Urothelium cell line (cell line): ENCODE measurements around the gene BIRC7.

Experiments
- DNase-seq: peaks from one replicate; pipeline ENCODE4 v3.0.0; 2011; ENCODE audit warnings: low spot score, mixed read lengths
- FAIRE-seq: peaks from 2 replicates; lab custom pipeline; 2011; peaks lifted over from hg19 to GRCh38; lab: Jason Lieb, UNC

The BIRC7 gene

DNA sequence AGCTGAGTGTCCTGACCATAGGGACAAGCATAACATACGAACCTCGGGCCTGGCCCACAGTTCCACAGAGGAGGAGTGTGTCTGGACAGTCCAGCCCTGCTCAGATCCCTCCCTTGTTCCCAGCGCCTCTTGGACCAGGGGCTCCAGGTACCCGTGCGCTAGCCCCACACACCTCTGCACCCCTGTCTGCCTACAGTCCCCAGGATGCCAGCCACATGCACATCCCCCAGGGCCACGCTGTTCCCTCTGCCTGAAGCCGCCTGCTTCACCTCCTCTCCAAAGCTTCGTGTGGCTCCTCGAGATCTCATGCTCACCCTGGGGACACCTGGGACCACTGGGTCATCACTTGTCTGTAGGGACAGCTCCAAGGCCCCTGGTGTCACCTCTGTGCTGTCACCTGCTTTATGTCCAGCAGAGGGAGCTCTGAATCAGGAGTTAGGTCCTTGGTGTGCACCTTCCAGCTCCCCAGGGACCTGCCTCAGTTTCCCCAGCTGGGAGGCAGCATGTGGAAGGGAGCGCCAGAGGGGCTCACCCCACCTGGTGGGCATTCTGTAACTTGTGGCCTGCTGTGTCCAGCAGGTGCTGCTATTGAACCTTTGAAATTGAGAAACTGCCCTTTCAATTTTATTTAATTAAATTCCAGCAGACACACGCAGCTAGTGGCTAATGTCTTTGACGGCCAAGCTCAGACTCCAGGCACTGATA is 12.4 kb upstream of the BIRC7 start:
- DNase-seq (peak; percentile 80), FAIRE-seq (peak; percentile 85)

DNA sequence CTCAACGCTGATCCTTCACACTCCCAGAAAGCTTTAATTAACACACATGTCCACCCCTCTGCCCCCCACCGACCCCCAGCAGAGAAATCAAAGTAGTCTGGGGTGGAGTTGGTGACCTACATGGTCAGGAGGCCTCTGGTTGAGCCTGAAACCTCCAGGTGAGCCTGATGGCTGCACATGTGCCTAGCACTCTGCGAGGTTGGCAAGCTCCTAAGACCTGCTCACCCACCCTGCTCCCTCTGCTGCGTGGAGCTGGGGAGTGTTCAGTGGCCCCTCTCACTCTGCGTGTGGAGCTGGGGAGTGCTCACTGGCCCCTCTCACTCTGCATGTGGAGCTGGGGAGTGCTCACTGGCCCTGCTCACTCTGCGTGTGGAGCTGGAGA is 11.9 kb upstream of the BIRC7 start:
- no peak for DNase-seq
- peak; percentile 61 for FAIRE-seq

DNA sequence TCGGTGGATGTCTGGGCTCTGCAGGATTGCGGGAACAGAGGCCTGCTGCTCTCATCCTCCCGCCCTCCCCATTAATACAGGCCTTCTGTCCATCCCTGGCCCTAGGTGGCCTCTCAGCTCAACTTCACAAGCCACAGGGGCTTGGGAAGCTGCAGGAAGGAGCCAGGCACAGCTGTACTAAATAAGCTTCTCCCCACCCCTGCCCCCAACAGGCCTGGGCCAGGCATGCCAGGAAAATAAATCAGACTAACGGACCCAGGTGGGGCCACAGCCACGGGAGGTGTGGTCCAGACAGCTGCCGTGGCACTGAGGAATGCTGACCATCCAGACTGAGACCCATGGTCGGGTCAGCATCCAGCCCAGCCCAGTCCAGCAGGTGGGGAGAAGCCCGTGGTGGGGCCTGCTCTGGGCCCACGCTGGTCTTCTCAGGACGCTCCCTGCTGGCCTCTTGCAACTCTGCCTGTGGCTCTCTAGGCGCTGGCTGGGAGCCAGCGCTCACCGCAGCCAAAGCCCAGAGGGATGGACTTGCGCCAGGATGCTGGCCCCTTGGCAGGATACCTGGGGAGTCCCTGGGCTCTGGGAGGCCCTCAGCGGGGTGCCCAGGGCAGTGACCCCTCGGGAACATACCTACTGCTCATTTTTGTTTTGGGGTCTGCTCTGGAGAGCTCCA is 11.2 kb upstream of the BIRC7 start:
- DNase-seq (peak; percentile 97), FAIRE-seq (peak; percentile 98)

DNA sequence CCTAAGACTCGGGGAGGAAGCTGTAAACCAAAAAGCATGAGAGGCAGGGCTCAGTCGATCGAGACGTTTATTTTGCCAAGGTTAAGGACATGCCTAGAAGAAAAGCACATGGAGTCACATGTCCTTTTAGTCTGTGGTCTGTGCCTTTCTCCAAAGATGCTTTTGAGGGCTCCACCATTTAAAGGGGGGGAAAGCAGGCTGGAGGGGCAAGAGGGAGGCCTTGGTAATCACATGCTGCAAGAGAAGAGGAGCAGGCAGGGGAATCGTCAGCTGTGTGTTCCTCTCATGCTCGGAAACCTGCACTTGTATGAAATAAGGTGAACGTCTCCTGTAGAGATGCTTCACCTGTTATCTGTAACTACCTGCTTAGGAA is 10.6 kb upstream of the BIRC7 start:
- no peak for DNase-seq
- FAIRE-seq: peak; percentile 70

DNA sequence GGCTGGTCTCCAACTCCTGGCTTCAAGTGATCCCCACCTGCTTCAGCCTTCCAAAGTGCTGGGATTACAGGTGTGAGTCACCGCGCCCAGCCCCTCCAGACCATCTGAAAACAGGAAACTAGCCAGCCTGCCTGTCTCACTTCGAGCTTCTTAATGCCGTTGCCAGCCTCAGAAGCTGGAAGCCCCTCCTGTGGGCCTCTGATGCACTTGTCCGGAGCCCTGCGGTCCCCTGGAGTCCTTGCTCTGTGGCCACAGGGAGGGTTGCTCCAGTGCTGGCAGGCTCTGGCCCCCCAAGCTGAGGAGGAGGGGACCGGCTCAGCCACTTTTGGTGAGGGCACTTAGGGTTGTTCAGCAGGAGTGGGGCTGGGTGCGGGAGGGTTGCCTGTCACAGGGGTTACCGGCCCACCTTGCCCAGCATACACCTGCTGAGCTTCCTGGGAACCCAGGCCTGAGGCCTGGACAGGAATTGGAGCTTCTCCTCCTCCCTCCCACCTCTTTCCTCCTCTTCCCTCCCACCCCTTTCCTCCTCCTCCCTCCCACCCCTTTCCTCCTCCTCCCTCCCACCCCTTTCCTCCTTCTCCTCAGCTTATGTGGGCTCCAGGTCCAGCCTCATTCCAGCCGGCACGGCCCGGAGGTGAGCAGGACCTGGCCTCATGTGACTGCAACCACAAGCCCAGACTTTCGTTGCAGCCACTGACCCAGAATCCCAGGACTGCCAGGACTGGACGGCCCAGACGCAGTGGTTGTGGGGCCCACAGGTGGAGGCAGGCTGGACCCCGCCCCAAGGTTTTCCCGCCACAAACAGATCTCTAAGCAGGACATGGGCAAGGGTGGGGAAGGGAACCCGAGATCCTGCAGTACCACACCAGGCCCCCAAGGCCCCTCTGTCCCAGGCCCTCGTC is 9.4 kb upstream of the BIRC7 start:
- DNase-seq: peak; percentile 80
- peak; percentile 93 for FAIRE-seq

DNA sequence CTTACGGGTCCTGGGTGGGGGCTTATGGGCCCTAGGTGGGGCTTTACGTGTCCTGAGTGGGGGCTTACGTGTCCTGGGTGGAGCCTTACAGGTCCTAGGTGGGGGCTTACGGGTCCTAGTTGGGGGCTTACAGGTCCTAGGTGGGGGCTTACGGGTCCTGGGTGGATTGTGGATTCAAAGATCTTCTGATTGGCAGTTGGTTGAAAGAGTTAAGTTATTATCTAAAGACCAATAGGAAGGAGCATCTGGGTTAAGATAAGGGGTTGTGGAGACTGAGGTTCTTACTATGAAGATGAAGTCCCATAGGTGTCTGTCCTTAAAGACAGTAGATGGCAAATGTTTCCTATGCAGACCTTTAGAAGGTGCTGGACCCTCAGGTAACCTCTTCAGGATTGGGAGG is 8.4 kb upstream of the BIRC7 start:
- FAIRE-seq: no peak
- no peak for DNase-seq

DNA sequence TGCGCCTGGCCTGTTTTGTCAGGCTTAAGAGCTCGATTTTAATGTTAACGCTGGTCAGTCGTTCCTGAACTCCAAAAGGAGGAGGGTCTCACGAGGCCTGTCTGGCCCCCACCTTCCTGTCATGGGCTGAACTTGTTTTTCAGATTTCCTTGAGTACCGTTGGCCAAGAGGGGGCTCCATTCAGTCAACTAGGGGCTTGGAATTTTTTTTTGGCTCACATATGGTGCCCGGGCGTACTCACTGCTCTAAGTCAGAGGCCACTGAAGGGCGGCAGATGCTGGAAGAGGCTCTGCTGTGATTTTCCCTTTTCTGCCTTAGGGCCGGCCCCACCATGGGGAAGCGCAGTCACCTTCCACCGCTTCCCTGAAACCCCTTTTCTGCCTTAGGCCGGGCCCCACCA is 6.9 kb upstream of the BIRC7 start:
- FAIRE-seq (no peak), DNase-seq (no peak)

DNA sequence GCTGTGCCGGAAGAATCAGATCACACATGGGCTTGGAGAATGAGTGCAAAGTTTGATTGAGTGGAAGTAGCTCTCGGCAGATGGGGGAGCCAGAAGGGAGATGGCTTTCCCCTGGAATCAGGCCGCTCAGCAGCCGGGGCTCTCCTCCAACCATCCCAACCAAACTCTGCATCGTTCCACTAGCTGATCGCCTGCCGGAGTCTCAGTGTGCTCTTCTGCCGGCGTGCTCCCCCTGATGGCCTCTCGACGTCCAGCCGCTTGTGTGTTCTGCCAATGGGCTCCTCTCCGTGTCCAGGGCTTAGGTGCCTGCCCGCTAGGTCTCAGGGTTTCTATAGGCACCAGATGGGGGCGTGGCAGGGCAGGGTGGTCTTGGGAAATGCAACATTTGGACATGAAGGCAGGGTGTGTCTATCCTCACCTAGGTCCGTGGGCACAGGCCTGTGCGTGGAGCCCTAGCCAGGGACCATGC is 4.9 kb upstream of the BIRC7 start:
- DNase-seq (no peak), FAIRE-seq (peak; percentile 37)

DNA sequence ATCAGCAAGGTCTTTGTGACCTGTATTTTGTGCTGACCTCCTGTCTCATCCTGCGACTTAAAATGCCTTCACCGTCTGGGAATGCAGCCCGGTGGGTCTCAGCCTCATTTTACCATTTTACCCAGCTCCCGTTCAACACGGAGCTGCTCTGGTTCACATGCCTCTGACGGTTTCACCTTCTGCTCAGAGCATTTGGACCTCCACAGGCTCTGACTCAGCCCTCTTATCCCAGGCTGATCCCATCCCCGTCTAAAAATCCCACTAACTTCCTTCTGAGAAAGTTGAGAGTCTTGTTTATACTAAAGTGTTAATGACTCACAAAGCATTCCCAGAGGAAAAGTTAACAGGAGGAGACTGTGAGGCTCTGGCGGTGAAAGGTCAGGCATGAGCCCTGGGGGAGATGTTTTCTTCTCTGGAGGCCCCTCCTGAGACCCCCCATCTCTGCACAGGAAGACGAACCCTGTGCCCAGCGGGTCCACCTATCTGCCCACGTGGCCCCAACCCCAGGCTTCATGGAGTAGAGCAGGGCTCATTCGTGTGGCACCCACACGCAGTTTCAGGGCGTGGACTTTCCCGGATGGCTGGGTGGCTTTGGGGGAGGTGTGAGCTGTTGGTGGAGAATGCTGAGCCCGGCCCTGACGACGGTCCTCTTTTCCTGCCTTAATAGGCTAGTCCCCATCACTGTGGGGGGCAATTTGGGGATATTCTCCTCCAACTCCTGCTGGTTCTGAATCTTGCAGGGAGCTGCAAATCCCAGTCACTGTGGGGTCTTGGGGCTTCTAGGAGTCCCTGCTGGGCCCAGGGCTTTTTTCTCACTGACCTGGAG is 3.3 kb upstream of the BIRC7 start:
- FAIRE-seq (peak; percentile 97), DNase-seq (peak; percentile 91)

DNA sequence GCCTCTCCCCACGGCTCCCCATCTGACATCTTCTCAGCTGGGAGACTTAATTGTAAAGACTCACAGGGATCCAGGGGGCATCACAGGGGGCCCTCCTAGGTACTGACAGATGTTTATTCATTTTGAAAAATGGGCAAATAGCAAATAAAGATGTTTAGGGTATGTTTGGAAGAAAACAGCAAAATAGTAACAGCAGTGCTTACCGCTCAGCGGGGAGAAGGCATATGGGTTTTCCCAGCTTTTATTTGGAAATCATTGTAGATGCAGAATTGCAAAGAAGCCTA is 2.7 kb upstream of the BIRC7 start:
- DNase-seq (no peak), FAIRE-seq (no peak)

DNA sequence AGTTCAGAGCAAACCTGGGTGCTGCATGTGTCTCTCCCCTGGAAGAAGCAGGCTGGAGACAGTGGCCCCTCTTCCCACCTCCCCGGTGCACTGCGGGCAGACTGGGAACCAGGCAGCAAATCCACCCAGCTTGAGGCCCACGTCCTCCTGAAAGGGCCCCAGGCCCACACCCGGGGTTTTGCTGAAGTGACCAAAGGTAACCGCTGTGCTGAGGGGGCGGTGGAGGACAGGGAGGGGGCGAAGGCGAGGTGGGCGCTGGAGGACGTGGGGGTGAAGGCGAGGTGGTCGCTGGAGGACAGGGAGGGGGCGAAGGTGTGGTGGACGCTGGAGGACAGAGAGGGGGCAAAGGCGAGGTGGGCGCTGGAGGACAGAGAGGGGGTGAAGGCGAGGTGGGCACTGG is 1.8 kb upstream of the BIRC7 start:
- peak; percentile 92 for FAIRE-seq
- DNase-seq: no peak

DNA sequence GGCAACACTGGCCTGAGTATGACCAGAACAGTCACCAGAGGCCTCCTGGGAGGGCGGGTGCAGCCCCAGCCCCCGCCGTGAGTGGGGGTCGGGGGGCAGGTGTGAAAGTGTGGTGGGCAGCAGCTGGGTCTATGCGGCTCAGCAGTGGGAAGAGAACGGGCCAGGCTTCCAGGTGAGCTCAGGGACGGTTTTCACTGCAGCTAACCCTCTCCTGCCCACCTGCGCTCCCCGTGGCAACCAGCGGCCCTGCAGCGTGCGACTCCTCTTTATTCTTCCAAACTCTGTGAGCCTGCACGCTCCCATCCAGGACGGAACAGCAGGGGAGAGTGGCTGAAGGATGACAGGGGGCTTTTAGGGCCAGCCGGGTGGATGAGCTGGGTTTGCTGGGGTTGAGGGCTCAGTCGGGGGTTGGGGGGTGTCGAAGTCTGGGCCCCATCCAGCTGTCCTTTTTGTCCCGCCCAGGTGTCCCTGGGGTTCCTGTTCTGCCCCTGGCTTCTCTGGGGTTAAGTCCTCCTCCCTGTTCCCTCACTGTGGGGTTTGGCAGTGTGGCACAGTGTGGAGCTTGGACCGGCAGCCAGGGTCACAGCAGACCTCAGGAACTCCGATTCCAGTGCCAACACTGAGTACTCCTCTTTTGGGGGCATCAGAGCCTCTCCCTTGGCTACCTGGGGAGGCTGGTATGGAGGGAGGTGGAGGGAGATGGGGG is 859 bp upstream of the BIRC7 start:
- DNase-seq (no peak), FAIRE-seq (peak; percentile 81)

DNA sequence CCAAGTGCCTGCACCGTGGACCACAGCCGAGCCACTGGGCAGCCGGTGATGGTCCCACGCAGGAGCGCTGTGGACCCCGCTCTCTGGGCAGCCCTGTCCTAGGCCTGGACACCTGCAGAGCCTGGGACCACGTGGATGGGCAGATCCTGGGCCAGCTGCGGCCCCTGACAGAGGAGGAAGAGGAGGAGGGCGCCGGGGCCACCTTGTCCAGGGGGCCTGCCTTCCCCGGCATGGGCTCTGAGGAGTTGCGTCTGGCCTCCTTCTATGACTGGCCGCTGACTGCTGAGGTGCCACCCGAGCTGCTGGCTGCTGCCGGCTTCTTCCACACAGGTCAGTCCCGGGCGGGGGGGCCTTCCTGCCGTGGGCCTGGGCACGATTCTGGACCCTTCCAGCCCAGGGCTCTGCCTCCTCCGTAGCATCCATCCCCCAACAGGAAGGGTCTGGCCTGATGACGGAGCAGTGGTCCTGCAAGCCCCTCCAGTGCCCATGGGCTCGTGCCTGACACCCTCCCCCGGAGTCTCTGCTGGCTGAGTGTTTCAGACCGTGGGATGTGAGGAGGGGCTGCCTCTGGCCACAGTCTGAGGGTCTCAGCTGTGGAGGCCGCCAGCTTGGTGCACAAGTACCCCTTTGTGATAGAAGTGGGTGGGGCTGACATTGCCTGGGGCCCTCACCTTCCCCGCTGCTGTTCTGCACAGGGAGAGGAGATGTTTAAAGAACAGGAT is 572 bp downstream of the BIRC7 start:
- no peak for DNase-seq
- peak; percentile 81 for FAIRE-seq

DNA sequence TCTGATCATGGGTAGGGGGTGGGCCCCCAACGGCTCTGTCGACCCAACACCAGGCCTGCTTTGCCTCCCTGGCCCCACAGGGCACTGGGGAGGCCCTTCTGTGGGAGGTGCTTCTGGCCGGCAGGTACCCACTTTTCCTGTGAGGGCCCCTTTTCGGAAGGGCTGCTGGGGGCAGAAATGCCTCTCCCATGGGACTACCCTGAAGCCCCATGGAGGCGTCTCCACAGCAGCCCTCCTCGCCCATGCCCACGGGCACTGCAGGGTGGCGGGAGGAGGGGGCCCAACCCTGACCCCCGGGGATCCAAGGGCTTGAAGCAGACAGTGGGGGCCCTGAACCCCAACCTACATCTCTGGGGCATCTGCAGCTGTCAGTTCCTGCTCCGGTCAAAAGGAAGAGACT is 2.3 kb downstream of the BIRC7 start:
- FAIRE-seq (no peak), DNase-seq (no peak)

DNA sequence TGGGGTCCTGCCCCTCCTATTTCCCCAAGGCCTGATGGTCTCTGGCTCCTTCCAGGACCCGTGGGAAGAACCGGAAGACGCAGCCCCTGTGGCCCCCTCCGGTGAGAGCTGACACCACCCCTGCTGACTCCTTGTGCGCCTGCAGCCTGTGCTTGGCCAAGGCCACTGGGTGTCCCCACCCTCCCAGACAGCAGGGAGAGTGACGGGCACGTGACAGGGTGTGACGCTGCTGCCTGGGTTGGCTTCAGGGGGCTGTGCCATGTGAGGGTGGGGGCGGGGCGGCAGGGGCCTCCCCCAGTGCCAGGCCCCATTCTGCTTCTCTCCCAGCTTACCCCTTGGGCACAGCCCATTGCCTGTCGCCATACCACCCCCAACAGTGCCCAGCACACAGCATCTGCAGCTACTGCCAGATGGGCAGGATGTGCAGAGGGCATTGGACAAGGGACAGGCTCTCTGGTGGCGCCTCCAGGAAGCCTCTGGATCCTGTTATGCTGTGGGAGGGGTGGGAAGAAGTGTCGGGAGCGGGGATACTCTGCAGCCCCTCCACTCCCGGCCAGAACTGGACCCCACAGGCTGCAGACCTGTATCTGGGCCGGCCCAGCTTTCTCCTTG is 2.9 kb downstream of the BIRC7 start:
- FAIRE-seq (peak; percentile 93), DNase-seq (no peak)

DNA sequence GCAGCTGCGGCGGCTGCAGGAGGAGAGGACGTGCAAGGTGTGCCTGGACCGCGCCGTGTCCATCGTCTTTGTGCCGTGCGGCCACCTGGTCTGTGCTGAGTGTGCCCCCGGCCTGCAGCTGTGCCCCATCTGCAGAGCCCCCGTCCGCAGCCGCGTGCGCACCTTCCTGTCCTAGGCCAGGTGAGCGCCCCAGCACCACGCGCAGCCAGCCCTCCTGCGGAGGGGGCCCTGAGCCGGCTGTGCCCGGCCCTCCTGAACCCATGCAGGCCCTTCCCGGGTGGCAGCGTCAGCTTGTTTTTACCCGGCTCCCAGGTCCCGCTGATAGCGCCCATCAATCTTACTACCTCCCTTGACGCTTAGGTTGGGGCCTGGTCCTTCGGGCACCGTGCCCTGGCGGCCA is 3.7 kb downstream of the BIRC7 start:
- FAIRE-seq: peak; percentile 53
- no peak for DNase-seq

DNA sequence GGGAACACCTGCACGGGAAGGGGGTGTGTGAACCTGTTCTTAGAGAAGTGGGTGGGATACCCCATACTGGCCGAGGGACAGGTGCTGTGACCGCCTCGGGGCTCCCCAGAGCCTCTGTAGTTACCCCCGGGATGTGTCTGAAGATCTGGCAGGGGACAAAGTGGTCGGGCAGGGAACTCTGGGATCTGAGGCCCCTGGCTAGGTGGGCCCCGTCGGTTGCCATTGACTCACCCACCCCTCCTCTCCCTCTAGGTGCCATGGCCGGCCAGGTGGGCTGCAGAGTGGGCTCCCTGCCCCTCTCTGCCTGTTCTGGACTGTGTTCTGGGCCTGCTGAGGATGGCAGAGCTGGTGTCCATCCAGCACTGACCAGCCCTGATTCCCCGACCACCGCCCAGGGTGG is 4.3 kb downstream of the BIRC7 start:
- DNase-seq (no peak), FAIRE-seq (no peak)

DNA sequence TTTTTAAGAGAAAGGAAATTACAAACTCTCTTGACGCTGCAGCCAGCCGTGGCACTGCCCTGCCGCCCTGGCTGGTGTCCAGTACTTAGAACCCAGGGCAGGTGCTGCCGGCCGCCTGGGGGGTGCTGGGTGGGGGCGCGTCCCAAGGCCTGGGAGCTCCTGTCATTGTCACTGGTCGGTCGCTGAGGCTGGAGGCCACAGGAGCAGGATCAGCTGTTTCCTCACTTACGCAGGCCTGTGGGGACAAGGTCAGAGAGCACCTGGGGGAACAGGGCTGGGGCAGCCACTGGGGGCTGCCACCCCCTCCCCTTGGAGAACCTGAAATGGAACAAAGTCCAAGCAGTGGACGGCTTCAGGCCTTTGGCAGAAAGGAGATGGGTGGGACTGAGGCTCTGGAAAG is 5.6 kb downstream of the BIRC7 start:
- no peak for FAIRE-seq
- DNase-seq: no peak

DNA sequence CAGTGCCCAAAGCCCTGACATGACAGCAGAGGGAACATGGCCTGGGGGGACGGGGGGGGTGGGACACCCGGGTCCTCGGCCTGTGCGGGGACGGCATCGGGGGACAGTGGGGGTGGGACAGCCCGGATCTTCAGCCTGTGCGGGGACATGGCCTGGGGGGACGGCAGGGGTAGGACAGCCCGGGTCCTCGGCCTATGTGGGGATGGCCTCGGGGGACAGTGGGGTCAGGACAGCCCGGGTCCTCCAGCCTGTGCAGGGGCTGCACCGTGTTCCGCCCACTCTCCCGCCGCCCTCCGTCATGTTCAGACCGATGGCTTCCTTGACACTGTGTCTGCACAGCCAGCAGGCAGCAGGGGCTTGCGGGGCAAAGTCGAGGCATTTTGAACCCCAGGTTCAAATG is 7.0 kb downstream of the BIRC7 start:
- DNase-seq (no peak), FAIRE-seq (no peak)
